ENCODE data around the gene C11orf97. TPM values are rescaled to one million over a fixed set of nuclear protein-coding genes. Genes with fewer than 3 reads are reported as not detected.

Gene C11orf97
- total and polyA plus RNA-seq, 9 of the 15 experiments (the other 6 are each of a cell fraction or from before 2014, with no cell fraction given), result not detected

GRCh38 chr11:94493281-94494125 lies 18.8 kb upstream of the C11orf97 start, which contains the start of the genes ANKRD49 and MRE11 (continued):
- TF ChIP-seq E2F8 (IDR thresholded peaks at IDR 0.05; ENCODE audit: low read depth, partially characterized antibody), result peak; percentile 79
- TF ChIP-seq EZH2 (IDR thresholded peaks at IDR 0.05; ENCODE audit: borderline replicate concordance, low read depth, low read length), result no peak
- TF ChIP-seq HCFC1 (IDR thresholded peaks at IDR 0.05; ENCODE audit: low read depth, low read length), result no peak
- peak; percentile 53; the same call in 1 of the 2 replicates for TF ChIP-seq HMGXB4 (CRISPR knock-in tag; IDR thresholded peaks at IDR 0.05)
- no peak for TF ChIP-seq ZNF699 (CRISPR knock-in tag; IDR thresholded peaks at IDR 0.05; ENCODE audit: insufficient replicate concordance)
- peak; percentile 81 for TF ChIP-seq POLR2G (IDR thresholded peaks at IDR 0.05; ENCODE audit: low read depth, low read length)
- 0 out of 2 replicates have a peak, but pooled peaks have one; percentile 59 for TF ChIP-seq ZNF766 (CRISPR knock-in tag; conservative IDR thresholded peaks at IDR 0.05)
- TF ChIP-seq RBM25 (IDR thresholded peaks at IDR 0.05; ENCODE audit: low read depth, low read length, severe bottlenecking), result peak; percentile 67
- peak; percentile 56; the same call in 1 of the 2 replicates for TF ChIP-seq CHAMP1 (IDR thresholded peaks at IDR 0.05)
- TF ChIP-seq CBFA2T2 (conservative IDR thresholded peaks at IDR 0.05), result no peak
- no peak for TF ChIP-seq ZNF695 (CRISPR knock-in tag; IDR thresholded peaks at IDR 0.05)
- TF ChIP-seq MBD2 (IDR thresholded peaks at IDR 0.05; ENCODE audit: borderline replicate concordance, low read depth), result peak; percentile 25; the same call in 1 of the 2 replicates
- no peak for TF ChIP-seq BCL6 (CRISPR knock-in tag; IDR thresholded peaks at IDR 0.05)
- TF ChIP-seq HOMEZ (CRISPR knock-in tag; IDR thresholded peaks at IDR 0.05), result no peak
- TF ChIP-seq MCM7 (IDR thresholded peaks at IDR 0.05), result no peak
- peak; percentile 67 for TF ChIP-seq FOS (IDR thresholded peaks at IDR 0.05; ENCODE audit: extremely low read depth, insufficient read length)
- peak; percentile 85 for TF ChIP-seq POLR2A (conservative IDR thresholded peaks at IDR 0.05)
- TF ChIP-seq POLR2B (IDR thresholded peaks at IDR 0.05; ENCODE audit: low read depth, partially characterized antibody), result peak; percentile 68
